ENCODE data around the gene ENO2.

Gene ENO2

GRCh38 chr12:6942331-6942665 is 27.9 kb downstream of the ENO2 start:
- in situ Hi-C loops (cut with HindIII; ENCODE audit: low pct_ligation_motif_present, low sequenced_read_pairs), result no loop called here
- Histone ChIP-seq H3K27me3 (replicated peaks) (no peaks in the 10 kb centered on the region), H3K36me3 (replicated peaks) (peaks cover 17% of the 10 kb centered on the region), H3K27ac (peak overlapping the region; percentile 93), H3K4me3 (ENCODE audit: low read depth, low read length) (no peak overlapping the region)
- no peak for DNase-seq
- TF ChIP-seq CTCF (IDR thresholded peaks at IDR 0.05; ENCODE audit: low read depth, low read length, missing control alignments), result no peak

- Histone ChIP-seq H3K4me3 (ENCODE audit: low read depth, low read length) (peak overlapping the region; percentile 87), H3K27me3 (replicated peaks) (no peaks in the 10 kb centered on the region), H3K27ac (peak overlapping the region; percentile 93), H3K36me3 (replicated peaks) (peaks cover 16% of the 10 kb centered on the region)
- in situ Hi-C loops (cut with HindIII; ENCODE audit: low pct_ligation_motif_present, low sequenced_read_pairs), result no loop called here
- DNase-seq, result peak; percentile 94
- no peak for TF ChIP-seq CTCF (IDR thresholded peaks at IDR 0.05; ENCODE audit: low read depth, low read length, missing control alignments)
These were observed 29.0 kb downstream of the ENO2 start for GRCh38 chr12:6943389-6943721.

DNA sequence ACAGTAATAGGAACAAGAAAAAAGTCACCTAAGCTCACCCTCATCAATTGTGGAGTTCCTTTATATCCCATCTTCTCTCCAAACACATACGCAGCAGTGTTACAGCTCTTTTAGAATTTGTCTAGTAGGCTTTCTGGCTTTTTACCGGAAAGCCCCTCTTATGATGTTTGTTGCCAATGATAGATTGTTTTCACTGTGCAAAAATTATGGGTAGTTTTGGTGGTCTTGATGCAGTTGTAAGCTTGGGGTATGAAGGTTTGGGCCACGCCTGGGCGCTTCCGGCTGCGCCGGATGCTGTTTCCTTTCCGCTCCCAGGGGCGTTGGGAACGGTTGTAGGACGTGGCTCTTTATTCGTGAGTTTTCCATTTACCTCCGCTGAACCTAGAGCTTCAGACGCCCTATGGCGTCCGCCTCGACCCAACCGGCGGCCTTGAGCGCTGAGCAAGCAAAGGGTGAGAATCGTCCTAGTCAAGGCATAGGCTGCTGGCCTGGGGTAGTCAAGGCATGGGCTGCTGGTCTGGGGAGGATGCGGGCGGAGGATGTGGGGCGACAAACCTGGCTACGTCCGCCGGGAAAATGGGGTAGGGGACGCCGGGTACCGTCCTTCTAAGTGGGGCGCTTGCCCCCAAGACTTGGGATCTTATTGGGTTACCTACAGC is 29.5 kb downstream of the ENO2 start, which contains the start of the genes C12orf57 and RNU7-1:
Gene C12orf57 (plus strand): TSS at position 301 of the 659 bp plus-strand sequence. CDS start 100 bp downstream, at position 401.
Gene RNU7-1 (plus strand): TSS at position 95 of the 659 bp plus-strand sequence.
- no peak for TF ChIP-seq CTCF (IDR thresholded peaks at IDR 0.05; ENCODE audit: low read depth, low read length, missing control alignments)
- peak within 1 kb of the TSS; percentile 87 for H3K4me3 ChIP-seq (ENCODE audit: low read depth, low read length)
- H3K27ac ChIP-seq, result peak within 1 kb of the TSS; percentile 93
- peaks cover 11% of the 10 kb centered on the region for H3K36me3 ChIP-seq (replicated peaks)
- DNase-seq, result peak; percentile 85
- in situ Hi-C loops (cut with HindIII; ENCODE audit: low pct_ligation_motif_present, low sequenced_read_pairs), result no loop called here
- H3K27me3 ChIP-seq (replicated peaks), result no peaks in the 10 kb centered on the region

DNA sequence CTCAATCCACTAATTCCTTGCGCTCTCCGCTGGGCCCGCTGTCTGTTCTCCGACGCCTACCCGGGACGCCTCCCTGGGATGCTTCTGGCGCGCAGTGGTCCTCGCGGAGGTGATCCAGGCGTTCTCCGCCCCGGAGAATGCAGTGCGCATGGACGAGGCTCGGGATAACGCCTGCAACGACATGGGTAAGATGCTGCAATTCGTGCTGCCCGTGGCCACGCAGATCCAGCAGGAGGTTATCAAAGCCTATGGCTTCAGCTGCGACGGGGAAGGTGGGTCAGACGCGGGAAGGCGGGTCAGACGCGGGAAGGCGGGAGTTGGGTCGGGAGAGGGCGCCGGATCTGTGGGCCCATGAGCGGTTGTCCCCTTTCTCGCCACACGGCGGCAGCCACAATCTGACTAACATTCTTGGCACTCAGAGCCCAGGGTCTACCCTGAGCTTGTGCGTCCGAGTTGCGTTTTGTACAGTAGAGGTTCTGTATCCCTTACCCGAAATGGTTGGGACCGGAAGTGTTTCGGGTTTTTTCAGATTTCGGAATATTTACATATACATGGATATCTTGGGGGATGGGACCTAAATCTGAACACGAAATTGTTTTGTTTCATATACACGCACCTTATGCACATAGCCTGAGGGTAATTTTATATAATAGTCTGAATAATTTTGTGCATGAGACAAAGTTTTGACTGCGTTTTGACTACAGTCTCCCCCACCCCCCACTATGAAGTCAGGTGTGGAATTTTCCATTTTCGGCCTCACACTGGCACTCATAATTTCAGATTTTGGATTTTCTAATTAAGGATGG is 30.2 kb downstream of the ENO2 start:
- TF ChIP-seq CTCF (IDR thresholded peaks at IDR 0.05; ENCODE audit: low read depth, low read length, missing control alignments), result peak; percentile 86
- H3K4me3 ChIP-seq (ENCODE audit: low read depth, low read length), result peak overlapping the region; percentile 87
- in situ Hi-C loops (cut with HindIII; ENCODE audit: low pct_ligation_motif_present, low sequenced_read_pairs), result no loop called here
- DNase-seq, result peak; percentile 92
- peak overlapping the region; percentile 93 for H3K27ac ChIP-seq
- no peaks in the 10 kb centered on the region for H3K27me3 ChIP-seq (replicated peaks)
- H3K36me3 ChIP-seq (replicated peaks), result peaks cover 7% of the 10 kb centered on the region

GRCh38 chr12:6945613-6946012 is 31.2 kb downstream of the ENO2 start:
- Histone ChIP-seq H3K27ac (no peak overlapping the region), H3K36me3 (replicated peaks) (peaks cover 5% of the 10 kb centered on the region), H3K4me3 (ENCODE audit: low read depth, low read length) (no peak overlapping the region), H3K27me3 (replicated peaks) (no peaks in the 10 kb centered on the region)
- no peak for TF ChIP-seq CTCF (IDR thresholded peaks at IDR 0.05; ENCODE audit: low read depth, low read length, missing control alignments)
- DNase-seq, result no peak
- in situ Hi-C loops (cut with HindIII; ENCODE audit: low pct_ligation_motif_present, low sequenced_read_pairs), result no loop called here
